Stimulated activated CD4-positive, alpha-beta T cell treated with anti-CD3 and anti-CD28 coated beads, Interleukin-1b, Interleukin-23, amount 100 ng/mL, for 1 hour (primary cell): ENCODE measurements around the gene FAM25C.
"Not testable (repeated sequence)": the region's sequence is repeated elsewhere in the genome, so short reads cannot be mapped to it uniquely, and the experiment has no call there.

Source experiments
- DNase-seq, 2 donors: peaks; one replicate each; pipeline ENCODE4 v3.0.0-alpha.2; 2020; ENCODE audit warnings: low read depth in 2 of 2

Gene FAM25C

DNA sequence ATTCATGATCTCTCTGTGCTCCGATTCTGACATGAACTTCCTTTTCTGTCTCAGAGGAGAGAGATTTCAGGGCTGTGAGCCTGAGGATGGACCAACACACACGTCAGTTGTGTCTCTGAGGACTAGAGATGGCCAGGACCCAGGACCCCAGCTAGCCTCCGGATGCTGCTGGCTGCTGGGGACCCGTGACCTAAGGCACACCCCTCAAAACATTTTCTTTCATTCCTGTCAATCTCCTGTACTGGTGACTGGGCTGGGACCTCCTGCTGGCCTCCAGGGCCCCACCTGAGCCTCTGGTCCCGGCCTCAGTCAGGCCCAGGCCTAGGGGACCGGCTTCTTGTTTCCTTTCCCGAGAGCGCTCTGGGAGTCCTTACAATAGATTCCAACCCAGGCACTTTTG, 42.4 kb downstream of the FAM25C start:
- DNase-seq = not testable (repeated sequence)

DNA sequence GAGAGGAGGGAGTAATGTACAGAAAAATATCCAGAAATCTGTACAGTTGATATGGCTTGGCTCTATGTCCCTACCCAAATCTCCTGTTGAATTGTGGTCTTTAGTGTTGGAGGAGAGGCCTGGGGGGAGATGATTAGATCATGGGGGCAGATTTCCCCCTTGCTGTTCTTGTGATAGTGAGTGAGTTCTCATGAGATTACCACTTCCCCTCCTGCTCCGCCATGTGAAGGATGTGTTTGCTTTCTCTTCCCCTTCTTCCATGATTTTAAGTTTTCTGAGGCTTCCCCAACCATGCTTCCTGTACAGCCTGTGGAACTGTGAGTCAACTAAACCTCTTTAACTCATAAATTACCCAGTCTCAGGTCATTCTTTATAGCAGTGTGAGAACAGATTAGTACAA, 52.2 kb downstream of the FAM25C start:
- DNase-seq = not testable (repeated sequence)
